ENCODE results near the gene MEF2D. TPM values are rescaled to one million over a fixed set of nuclear protein-coding genes. Genes with fewer than 3 reads are reported as not detected.
A peak's percentile ranks its signal among the peaks of the same experiment; 100 is the strongest.

MEF2D gene
- total and polyA plus RNA-seq, 3 experiments from 2014 or later = 19.2 to 35.4 (median 32.9) TPM

GRCh38 chr1:156495401-156496140 lies 5.0 kb downstream of the MEF2D start:
- DNase-seq = no peak
- Histone ChIP-seq H3K4me1 (ENCODE audit: insufficient read depth, low read length) (peaks cover 89% of the 10 kb centered on the region), H3K9me3 (ENCODE audit: low read length) (no peaks in the 10 kb centered on the region), H3K27me3 (ENCODE audit: insufficient read depth, low read length, poor library complexity, severe bottlenecking) (no peaks in the 10 kb centered on the region), H3K27ac (ENCODE audit: low read depth, low read length) (no peak overlapping the region), H3K36me3 (ENCODE audit: insufficient read depth, low read length) (peaks cover 6% of the 10 kb centered on the region), H3K4me3 (ENCODE audit: low read length) (no peak overlapping the region)
- H3K4me1 Mint-ChIP-seq = peaks cover 84 to 86% (median 85%) of the 10 kb centered on the region in 3 donors
- peaks cover 0 to 58% (median 4%) of the 10 kb centered on the region in 3 donors for H3K36me3 Mint-ChIP-seq
- ChIA-PET CTCF (interaction anchor here (0.8 to 13.1 kb wide), 3 partner anchors 9 to 86 kb away, joined by 3 to 177 read pairs (median 5); no protein-coding TSS in a partner anchor), POLR2A (interaction anchor here (0.6 to 1.6 kb wide), 6 partner anchors 9 to 390 kb away, joined by 3 to 8 read pairs (median 3); no protein-coding TSS in a partner anchor)
- no peaks in the 10 kb centered on the region for H3K27me3 Mint-ChIP-seq
- peak overlapping the region; percentile 81 to 95 (median 92) for H3K4me3 Mint-ChIP-seq
- H3K9me3 Mint-ChIP-seq = no peaks in the 10 kb centered on the region
- peak overlapping the region; percentile 72 to 100 (median 92) for H3K27ac Mint-ChIP-seq

DNA sequence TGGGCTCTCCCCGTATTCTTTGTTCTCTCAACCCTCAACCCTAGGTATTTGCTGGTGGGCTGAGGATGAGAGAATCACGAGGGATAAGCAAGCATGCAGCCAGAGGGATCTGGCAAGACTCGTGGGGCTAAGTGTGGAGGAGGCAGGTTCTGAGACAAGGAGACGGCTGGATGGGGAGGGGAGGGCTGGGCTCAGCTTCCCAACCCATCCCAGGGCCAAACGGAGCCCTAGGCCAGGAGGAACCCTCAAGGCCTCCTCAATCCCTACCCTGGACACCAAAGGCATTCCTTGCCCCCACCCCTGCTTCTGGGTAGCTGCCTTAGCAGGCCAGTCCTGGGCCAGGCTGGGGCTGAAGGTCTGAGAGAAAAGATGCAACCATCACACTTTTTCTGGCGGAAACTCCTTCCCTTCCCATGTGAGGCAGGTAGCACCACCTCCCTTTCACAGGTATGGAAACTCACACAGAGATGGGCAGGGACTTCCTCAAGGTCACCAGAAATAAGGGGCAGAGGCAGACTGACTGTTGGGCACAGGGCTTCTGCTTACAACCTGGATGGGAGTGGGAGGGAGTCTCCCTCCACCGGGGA lies 6.2 kb downstream of the MEF2D start:
- peak overlapping the region in 6 of 7 donors; percentile 26 to 82 (median 66) for H3K4me3 Mint-ChIP-seq
- no peaks in the 10 kb centered on the region for H3K27me3 Mint-ChIP-seq
- no peak overlapping the region for H3K27ac ChIP-seq (ENCODE audit: low read depth, low read length)
- no peaks in the 10 kb centered on the region for H3K9me3 ChIP-seq (ENCODE audit: low read length)
- no peak overlapping the region for H3K4me3 ChIP-seq (ENCODE audit: low read length)
- H3K36me3 Mint-ChIP-seq = peaks cover 0 to 53% (median 4%) of the 10 kb centered on the region in 3 donors
- no peaks in the 10 kb centered on the region for H3K27me3 ChIP-seq (ENCODE audit: insufficient read depth, low read length, poor library complexity, severe bottlenecking)
- peak overlapping the region in 7 of 8 donors; percentile 56 to 100 (median 93) for H3K27ac Mint-ChIP-seq
- no peaks in the 10 kb centered on the region for H3K9me3 Mint-ChIP-seq
- H3K4me1 ChIP-seq (ENCODE audit: insufficient read depth, low read length) = peaks cover 100% of the 10 kb centered on the region
- peak in 1 of 5 donors; percentile 35 for DNase-seq
- ChIA-PET CTCF (interaction anchor here (0.8 to 13.1 kb wide), 3 partner anchors 12 to 108 kb away, joined by 3 to 177 read pairs (median 4); no protein-coding TSS in a partner anchor), POLR2A (interaction anchor here (1.0 to 1.6 kb wide), 2 partner anchors 10 to 92 kb away, joined by 3 to 8 read pairs; no protein-coding TSS in a partner anchor)
- H3K4me1 Mint-ChIP-seq = peaks cover 94 to 98% (median 97%) of the 10 kb centered on the region in 3 donors
- peaks cover 6% of the 10 kb centered on the region for H3K36me3 ChIP-seq (ENCODE audit: insufficient read depth, low read length)

- no peaks in the 10 kb centered on the region for H3K9me3 ChIP-seq (ENCODE audit: low read length)
- H3K4me3 Mint-ChIP-seq = peak overlapping the region in 5 of 7 donors; percentile 26 to 82 (median 74)
- ChIA-PET POLR2A (no interaction called here), CTCF (interaction anchor here (0.8 to 13.1 kb wide), 3 partner anchors 11 to 108 kb away, joined by 3 to 177 read pairs (median 4); no protein-coding TSS in a partner anchor)
- H3K36me3 Mint-ChIP-seq = peaks cover 0 to 49% (median 4%) of the 10 kb centered on the region in 3 donors
- peaks cover 97 to 100% (median 100%) of the 10 kb centered on the region in 3 donors for H3K4me1 Mint-ChIP-seq
- H3K4me1 ChIP-seq (ENCODE audit: insufficient read depth, low read length) = peaks cover 100% of the 10 kb centered on the region
- peaks cover 6% of the 10 kb centered on the region for H3K36me3 ChIP-seq (ENCODE audit: insufficient read depth, low read length)
- H3K4me3 ChIP-seq (ENCODE audit: low read length) = no peak overlapping the region
- H3K27me3 Mint-ChIP-seq = no peaks in the 10 kb centered on the region
- H3K27ac Mint-ChIP-seq = peak overlapping the region; percentile 40 to 100 (median 89)
- no peak for DNase-seq
- no peaks in the 10 kb centered on the region for H3K27me3 ChIP-seq (ENCODE audit: insufficient read depth, low read length, poor library complexity, severe bottlenecking)
- no peak overlapping the region for H3K27ac ChIP-seq (ENCODE audit: low read depth, low read length)
- H3K9me3 Mint-ChIP-seq = no peaks in the 10 kb centered on the region
These were observed 6.8 kb downstream of the MEF2D start for GRCh38 chr1:156493742-156494141.

- H3K4me1 ChIP-seq (ENCODE audit: insufficient read depth, low read length) = peaks cover 100% of the 10 kb centered on the region
- Mint-ChIP-seq H3K27me3 (no peaks in the 10 kb centered on the region), H3K4me3 (peak overlapping the region; percentile 13 to 87 (median 74)), H3K36me3 (peaks cover 0 to 48% (median 4%) of the 10 kb centered on the region in 3 donors), H3K9me3 (no peaks in the 10 kb centered on the region), H3K27ac (peak overlapping the region; percentile 85 to 100 (median 96)), H3K4me1 (peaks cover 98 to 100% (median 100%) of the 10 kb centered on the region in 3 donors)
- H3K27ac ChIP-seq (ENCODE audit: low read depth, low read length) = peak overlapping the region; percentile 25
- no peaks in the 10 kb centered on the region for H3K27me3 ChIP-seq (ENCODE audit: insufficient read depth, low read length, poor library complexity, severe bottlenecking)
- no peak overlapping the region for H3K4me3 ChIP-seq (ENCODE audit: low read length)
- H3K36me3 ChIP-seq (ENCODE audit: insufficient read depth, low read length) = peaks cover 6% of the 10 kb centered on the region
- no peak for DNase-seq
- H3K9me3 ChIP-seq (ENCODE audit: low read length) = no peaks in the 10 kb centered on the region
- POLR2A ChIA-PET = interaction anchor here (0.9 kb wide), 1 partner anchor 8 kb away, joined by 5 read pairs; no protein-coding TSS in a partner anchor
- CTCF ChIA-PET = interaction anchor here (1.5 to 13.1 kb wide), 3 partner anchors 8 to 63 kb away, joined by 4 to 177 read pairs (median 62); partner anchors contain the start of gene MEF2D
These were observed 7.4 kb downstream of the MEF2D start for GRCh38 chr1:156493154-156493631.

DNA sequence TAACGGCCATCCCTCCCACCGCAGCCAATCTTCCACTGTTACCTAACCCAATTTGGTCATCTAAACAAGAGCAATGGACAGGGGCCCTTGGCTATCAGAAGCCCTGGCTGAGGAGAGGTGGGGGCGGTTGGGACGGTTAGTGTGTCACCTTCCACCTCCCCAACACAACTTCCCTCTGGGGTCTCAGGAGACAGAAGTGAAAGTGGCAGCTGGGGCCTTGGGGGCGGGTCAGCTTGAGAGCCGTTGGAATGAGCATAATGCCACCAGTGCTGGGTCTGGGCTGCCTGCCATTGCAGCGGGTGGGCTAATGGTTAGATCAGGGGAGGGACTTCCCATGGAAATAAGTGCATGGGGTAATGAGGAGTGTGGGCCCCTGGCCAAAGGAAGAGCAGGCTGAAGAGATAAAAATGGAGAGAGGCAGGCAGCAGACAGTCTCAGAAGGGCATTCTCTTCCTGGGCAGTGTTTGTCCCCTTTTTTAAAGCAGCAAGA lies 7.9 kb downstream of the MEF2D start:
- POLR2A ChIA-PET = interaction anchor here (0.9 to 5.4 kb wide), 2 partner anchors 8 kb away, joined by 5 to 49 read pairs; partner anchors contain the start of gene MEF2D
- H3K4me3 ChIP-seq (ENCODE audit: low read length) = peak overlapping the region; percentile 9

DNA sequence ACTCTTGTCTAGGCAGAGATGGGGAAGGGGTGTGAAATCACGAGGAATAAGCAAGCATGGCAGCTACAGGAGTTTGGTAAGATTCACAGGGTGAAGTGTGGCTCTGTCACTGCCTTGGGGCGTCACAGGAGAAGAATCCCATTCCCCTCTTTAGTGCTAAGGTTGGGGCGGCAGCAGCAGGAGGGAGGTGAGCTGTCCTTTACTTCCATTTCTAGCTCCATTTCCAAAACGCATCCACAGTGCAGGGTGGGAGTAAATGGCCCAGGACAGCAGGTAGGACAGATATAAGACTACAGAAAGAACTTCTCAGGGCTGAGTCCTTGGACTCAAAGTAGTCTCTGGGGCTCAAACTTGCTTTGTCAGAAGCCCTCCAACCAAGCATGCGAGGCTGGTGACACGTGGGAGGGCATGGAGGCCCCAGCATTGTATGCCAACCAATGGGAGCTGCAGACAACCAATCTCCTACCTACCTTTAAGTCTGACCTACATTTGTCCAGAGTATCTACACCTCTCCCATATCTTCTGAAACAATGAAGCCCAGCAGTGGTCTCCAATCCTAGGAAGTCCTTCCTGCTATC lies 8.5 kb downstream of the MEF2D start:
- H3K4me3 Mint-ChIP-seq = peak overlapping the region; percentile 21 to 87 (median 74)
- H3K36me3 Mint-ChIP-seq = peaks cover 0 to 44% (median 4%) of the 10 kb centered on the region in 3 donors
- no peaks in the 10 kb centered on the region for H3K9me3 Mint-ChIP-seq
- Histone ChIP-seq H3K36me3 (ENCODE audit: insufficient read depth, low read length) (peaks cover 6% of the 10 kb centered on the region), H3K4me3 (ENCODE audit: low read length) (peak overlapping the region; percentile 9), H3K9me3 (ENCODE audit: low read length) (no peaks in the 10 kb centered on the region), H3K4me1 (ENCODE audit: insufficient read depth, low read length) (peaks cover 100% of the 10 kb centered on the region), H3K27ac (ENCODE audit: low read depth, low read length) (no peak overlapping the region), H3K27me3 (ENCODE audit: insufficient read depth, low read length, poor library complexity, severe bottlenecking) (no peaks in the 10 kb centered on the region)
- H3K4me1 Mint-ChIP-seq = peaks cover 98 to 100% (median 100%) of the 10 kb centered on the region in 3 donors
- H3K27ac Mint-ChIP-seq = peak overlapping the region; percentile 91 to 100 (median 96)
- no peak for DNase-seq
- no peaks in the 10 kb centered on the region for H3K27me3 Mint-ChIP-seq
- ChIA-PET POLR2A (interaction anchor here (1.6 to 5.4 kb wide), 2 partner anchors 8 to 12 kb away, joined by 6 to 49 read pairs; partner anchors contain the start of gene MEF2D), CTCF (interaction anchor here (0.5 to 5.5 kb wide), 3 partner anchors 9 to 23 kb away, joined by 3 to 62 read pairs (median 35); partner anchors contain the start of gene MEF2D)

More for the DNA sequence above, 7.9 kb downstream of the MEF2D start:
- CTCF ChIA-PET = interaction anchor here (1.5 to 13.1 kb wide), 4 partner anchors 8 to 63 kb away, joined by 4 to 177 read pairs (median 48); partner anchors contain the start of gene MEF2D
- peak overlapping the region; percentile 13 to 87 (median 74) for H3K4me3 Mint-ChIP-seq
- peaks cover 6% of the 10 kb centered on the region for H3K36me3 ChIP-seq (ENCODE audit: insufficient read depth, low read length)
- H3K27me3 Mint-ChIP-seq = no peaks in the 10 kb centered on the region
- H3K27ac ChIP-seq (ENCODE audit: low read depth, low read length) = peak overlapping the region; percentile 25
- peaks cover 98 to 100% (median 100%) of the 10 kb centered on the region in 3 donors for H3K4me1 Mint-ChIP-seq
- H3K4me1 ChIP-seq (ENCODE audit: insufficient read depth, low read length) = peaks cover 100% of the 10 kb centered on the region
- H3K9me3 ChIP-seq (ENCODE audit: low read length) = no peaks in the 10 kb centered on the region
- peaks cover 0 to 47% (median 4%) of the 10 kb centered on the region in 3 donors for H3K36me3 Mint-ChIP-seq
- H3K27ac Mint-ChIP-seq = peak overlapping the region; percentile 83 to 100 (median 96)
- H3K9me3 Mint-ChIP-seq = no peaks in the 10 kb centered on the region
- no peaks in the 10 kb centered on the region for H3K27me3 ChIP-seq (ENCODE audit: insufficient read depth, low read length, poor library complexity, severe bottlenecking)
- DNase-seq = no peak

Measured in CD8-positive, alpha-beta memory T cell (primary cell).